Activated CD8-positive, alpha-beta memory T cell treated with anti-CD3 and anti-CD28 coated beads for 36 hours (primary cell): Measurements from ENCODE around the gene OSTM1. TPM values are rescaled to one million over a fixed set of nuclear protein-coding genes. Genes with fewer than 3 reads are reported as not detected.
"Not testable (repeated sequence)": the region's sequence is repeated elsewhere in the genome, so short reads cannot be mapped to it uniquely, and the experiment has no call there.

Source experiments
- CTCF ChIA-PET: fragments of 350-600 bp; sonication (Branson Sonifier 250); formaldehyde crosslinking; loops from one replicate; lab custom pipeline; 2021; ENCODE audit warnings: antibody characterized with exemption; lab: Charles Lee
- POLR2A ChIA-PET: fragments of 350-600 bp; sonication (Branson Sonifier 250); formaldehyde crosslinking; loops from one replicate; lab custom pipeline; 2021; ENCODE audit warnings: antibody characterized with exemption; lab: Charles Lee
- total RNA-seq, 2 experiments: library from RNA; stranded (reverse); gene quantifications; one replicate each; pipeline ENCODE4 v1.2.3, GENCODE V29; 2021

OSTM1 gene
- total RNA-seq, 2 experiments from 2014 or later: 18.9 to 21.9 TPM

DNA sequence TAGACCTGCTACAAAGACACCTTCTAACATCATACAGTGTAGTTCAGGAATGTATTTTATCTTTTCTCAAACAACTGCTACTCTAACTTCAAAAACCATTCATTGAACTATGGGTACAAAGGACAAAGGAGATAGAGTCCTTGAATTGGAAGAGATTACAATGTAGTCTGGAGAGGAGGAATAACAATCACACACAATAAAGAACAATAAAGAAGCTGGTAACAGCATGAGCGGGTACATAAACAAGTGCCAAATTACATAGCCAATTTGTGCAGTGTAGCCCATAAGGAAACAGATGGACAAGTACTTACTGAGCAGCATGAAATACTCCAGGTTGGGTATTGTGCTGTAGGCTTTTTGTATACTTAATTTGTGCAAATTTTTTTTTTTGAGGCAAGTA, 44.3 kb downstream of the OSTM1 start:
- CTCF ChIA-PET: interaction anchor here (0.5 to 0.7 kb wide), 3 partner anchors 11 to 905 kb away, joined by 3 to 4 read pairs (median 3); no protein-coding TSS in a partner anchor

DNA sequence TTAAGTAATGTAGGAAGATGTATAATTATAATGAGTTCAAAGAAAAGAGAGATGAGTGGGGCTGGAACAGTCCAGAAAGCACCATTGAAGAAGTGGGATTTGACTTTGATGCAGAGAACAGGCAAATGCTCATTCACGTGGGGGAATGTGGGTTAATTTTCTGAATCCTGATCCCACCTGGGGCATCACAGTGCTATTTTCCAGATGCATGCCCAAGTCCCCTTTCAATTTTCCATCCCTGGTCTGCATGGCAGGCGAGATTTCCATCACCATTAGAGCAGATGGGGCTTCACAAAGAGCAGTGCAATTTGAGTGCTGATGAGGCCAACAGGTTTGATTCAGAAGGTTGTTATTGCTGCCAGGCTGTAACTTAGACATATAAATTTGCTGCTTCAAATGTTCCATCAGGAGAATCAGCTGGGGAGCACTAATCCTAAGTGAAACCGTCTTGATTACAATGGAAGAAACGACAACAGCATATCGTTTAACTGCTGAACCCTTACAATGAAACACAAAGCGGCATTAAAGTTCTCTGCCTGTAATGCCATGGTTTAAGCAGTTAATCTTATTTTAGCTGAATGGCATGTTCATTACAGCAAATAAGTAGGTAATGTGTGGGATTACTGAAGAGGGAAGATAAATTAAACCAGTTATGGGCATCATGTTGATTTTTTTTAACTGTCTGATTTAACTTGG, 45.2 kb downstream of the OSTM1 start:
- ChIA-PET CTCF (interaction anchor here (0.6 kb wide), 1 partner anchor 10 kb away, joined by 3 read pairs; no protein-coding TSS in a partner anchor), POLR2A (no interaction called here)

More for the DNA sequence above, 44.3 kb downstream of the OSTM1 start:
- POLR2A ChIA-PET: no interaction called here

DNA sequence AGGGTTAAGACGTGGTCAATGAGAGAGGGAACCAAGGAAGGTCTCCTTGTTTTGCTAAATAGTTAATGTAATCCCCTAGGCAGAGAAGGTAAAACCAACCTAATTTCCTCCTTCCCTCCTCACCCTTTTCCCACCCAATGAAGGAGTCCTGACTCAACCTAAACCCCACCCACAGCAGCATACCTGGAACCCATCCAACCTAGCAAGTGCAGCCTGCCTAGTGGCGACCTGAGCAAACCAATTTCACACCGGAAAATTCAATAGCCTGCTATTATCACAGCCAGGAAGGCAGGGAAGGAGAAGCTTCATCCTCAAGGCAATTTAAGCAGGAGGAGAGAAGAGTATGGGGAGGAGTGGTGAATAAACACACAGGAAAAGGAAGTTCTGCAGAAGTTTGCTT, 46.9 kb downstream of the OSTM1 start:
- ChIA-PET CTCF (no interaction called here), POLR2A (interaction anchor here (0.7 kb wide), 1 partner anchor 351 kb away, joined by 3 read pairs; no protein-coding TSS in a partner anchor)

DNA sequence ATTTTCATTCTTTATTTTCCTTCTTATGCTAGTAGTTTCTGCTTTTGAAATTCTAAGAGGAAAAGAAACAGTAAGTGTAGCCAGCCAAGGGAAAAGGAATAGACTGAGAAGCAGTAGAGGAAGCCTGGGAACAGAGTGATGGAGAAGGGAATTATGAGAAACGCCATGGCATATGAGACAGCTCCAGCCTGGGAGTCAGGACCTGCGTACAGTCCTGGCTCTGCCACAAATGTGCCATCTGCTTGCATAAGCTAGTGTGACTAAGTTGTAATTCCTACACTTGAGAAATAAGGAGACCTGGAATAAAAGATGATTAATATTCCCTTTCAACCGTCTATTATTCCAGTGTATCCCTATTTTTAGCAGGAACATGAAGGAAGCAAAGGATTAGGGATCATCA, 47.5 kb downstream of the OSTM1 start:
- POLR2A ChIA-PET: interaction anchor here (0.7 kb wide), 2 partner anchors 20 to 350 kb away, joined by 3 to 5 read pairs; no protein-coding TSS in a partner anchor
- CTCF ChIA-PET: no interaction called here

DNA sequence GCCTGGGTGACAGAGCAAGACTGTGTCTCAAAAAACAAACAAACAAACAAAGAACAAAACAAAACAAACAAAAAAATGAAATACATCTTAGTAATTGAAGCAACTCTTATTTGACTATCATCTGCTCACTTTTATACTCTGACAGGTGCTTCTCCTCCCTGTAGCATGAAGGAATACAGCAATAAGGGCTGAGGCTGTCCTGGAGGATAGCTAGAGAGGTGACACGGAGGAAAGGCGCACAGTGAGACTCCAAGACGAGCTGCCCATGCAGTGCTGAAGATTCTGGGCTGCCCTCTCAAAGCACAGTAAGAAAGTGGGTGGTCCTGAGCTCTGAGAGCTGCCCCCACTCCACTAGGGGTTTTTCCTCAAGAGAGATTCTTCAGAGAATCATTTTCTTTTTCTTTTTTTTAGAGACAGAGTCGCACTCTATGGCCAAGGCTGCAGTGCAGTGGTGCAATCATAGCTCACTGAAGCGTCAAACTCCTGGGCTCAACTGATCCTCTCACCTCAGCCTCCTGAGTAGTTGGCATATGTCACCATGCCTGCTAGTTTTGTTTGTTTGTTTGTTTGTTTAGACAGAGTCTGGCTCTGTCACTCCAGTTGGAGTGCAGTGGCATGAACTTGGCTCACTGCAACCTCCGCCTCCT, 50.0 kb downstream of the OSTM1 start:
- POLR2A ChIA-PET: no interaction called here
- CTCF ChIA-PET: no interaction called here

DNA sequence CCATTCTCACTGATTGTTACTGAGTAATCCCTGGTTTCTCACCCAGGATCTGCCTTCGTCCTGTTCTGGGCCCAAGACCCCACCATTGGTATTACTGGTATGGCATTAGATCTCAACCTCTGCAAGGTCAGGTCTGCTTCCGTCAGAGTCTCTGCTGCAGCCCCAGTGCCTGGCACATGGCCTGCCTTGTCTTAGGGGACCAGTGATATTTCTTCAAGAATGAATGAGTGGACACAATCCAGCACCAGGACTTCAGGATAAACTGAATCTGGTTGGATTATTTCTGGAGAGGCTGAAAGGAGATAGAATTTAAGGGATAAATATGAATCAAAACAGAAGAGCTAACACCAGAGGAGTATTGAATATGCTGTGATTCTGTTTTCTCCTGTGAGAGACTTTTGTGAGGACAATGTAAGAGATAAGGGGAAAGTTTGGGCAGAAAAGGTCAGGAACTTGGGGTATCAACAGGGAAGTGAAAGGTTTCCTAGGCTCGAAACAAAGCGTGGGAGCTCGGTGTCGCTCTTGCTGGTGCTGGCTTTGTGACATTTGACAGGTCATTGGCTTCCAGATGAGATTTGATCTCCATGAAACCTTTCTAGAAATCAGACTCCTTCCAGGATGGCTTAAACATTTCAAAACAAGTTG, 53.9 kb downstream of the OSTM1 start:
- CTCF ChIA-PET: no interaction called here
- POLR2A ChIA-PET: no interaction called here

DNA sequence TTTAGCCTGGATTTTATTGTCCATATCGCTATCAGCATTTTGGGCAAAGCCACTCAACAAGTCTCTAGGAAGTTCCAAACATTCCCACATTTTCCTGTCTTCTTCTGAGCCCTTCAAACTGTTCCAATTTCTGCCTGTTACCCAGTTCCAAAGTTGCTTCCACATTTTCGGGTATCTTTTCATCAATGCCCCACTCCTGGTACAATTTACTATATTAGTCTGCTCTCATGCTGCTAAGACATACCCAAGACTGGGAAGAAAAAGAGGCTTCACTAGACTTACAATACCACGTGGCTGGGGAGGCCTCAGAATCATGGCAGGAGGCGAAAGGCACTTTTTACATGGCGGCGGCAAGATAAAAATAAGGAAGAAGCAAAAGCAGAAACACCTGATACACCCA, 58.3 kb downstream of the OSTM1 start:
- POLR2A ChIA-PET, CTCF ChIA-PET: not testable (repeated sequence)

DNA sequence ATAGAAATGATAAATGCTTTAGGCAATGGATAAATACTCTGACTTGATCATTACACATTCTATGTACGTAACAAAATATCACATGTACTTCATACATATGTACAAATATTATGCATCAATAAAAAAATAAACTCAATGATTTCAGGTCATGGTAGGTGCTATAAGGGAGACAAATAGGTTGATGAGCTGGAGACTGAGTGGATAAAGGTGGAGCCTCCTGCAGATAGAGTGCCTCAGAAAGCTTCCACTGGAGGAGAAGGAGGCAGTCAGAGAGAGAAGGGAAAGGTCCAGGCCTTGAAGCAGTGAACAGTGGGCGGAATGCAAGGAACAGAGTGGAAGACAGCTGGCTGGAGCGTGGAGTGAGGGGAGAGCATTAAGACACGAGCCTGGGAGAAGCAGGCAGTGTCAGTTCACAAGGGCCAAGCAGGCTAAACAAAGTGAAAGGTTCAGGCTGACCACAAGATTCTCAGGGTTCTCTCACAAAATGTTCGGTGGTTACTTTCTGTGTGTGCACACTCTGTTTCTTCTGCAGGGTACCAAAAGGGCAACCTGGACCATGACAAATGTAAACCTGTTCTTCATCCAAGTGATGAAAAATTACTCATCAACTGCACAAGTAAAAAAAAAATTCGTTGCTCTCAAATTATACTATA, 60.6 kb downstream of the OSTM1 start:
- CTCF ChIA-PET: interaction anchor here (0.6 kb wide), 1 partner anchor 28 kb away, joined by 3 read pairs; no protein-coding TSS in a partner anchor
- POLR2A ChIA-PET: no interaction called here

DNA sequence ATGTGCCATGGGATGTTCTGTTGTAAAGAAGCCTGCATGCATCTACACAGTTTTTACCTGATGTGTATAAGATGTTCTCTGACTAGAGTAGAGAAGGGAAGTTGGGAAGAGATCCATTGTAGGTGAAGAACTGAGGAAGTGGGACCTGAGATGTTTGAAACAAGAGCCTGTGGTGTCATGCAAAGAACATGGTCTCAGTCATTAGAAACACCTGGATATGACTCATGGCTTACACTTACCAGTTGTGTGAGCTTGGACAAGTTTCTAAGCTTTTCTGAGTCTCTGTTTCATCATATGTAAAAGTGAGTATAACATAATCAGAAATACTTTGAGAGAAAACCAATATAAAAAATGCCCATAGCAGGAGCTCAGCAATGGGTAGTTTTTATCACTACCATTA, 64.6 kb downstream of the OSTM1 start:
- POLR2A ChIA-PET: no interaction called here

DNA sequence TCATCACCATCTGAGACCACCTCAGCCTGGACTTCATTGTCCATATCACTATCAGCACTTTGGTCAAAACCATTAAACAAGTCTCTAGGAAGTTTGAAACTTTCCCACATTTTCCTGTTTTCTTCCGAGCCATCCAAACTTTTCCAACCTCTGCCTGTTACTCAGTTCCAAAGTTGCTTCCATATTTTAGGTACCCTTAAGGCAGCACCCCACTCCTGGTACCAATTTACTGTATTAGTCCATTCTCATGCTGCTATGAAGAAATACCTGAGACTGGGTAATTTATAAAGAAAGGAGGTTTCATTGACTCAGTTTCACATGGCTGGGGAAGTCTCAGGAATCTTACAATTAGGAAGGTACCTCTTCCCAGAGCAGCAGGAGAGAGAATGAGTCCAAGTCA, 65.3 kb downstream of the OSTM1 start:
- POLR2A ChIA-PET, CTCF ChIA-PET: not testable (repeated sequence)

More for the DNA sequence above, 64.6 kb downstream of the OSTM1 start:
- CTCF ChIA-PET: no interaction called here

DNA sequence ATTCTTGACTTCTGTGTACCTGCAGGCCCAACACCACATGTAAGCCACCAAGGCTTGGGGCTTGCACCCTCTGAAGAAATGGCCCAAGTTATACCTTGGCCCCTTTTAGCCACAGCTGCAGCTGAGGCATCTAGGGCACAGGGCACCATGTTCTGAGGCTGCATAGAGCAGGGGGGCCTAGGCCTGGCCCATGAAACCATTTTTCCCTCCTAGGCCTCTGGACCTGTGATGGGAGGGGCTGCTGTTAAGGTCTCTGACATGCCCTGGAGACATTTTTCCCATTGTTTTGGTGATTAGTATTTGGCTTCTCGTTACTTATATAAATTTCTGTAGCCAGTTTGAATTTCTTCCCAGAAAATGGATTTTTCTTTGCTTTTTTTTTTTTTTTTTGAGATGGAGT, 66.2 kb downstream of the OSTM1 start:
- CTCF ChIA-PET: no interaction called here
- POLR2A ChIA-PET: no interaction called here

DNA sequence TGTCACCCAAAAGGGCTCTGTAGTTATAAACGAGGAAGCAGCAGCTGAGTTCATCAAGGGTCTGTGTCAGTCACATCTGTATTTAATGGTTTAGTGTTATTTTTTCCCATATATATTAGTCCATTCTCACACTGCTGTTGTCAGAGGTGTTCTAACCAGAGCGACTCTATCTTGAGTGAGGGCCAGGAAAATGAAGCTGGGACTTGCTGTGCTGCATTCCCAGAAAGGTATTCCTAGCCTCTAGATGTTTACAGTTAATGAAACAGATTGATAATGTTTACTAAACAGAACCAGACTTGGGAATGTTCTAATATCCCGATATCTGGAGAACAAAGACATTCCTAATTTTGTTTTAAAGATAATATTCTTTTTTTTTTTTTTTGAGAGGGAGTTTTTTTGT, 68.6 kb downstream of the OSTM1 start:
- CTCF ChIA-PET: interaction anchor here (0.7 to 0.9 kb wide), 2 partner anchors 25 to 30 kb away, joined by 4 read pairs; no protein-coding TSS in a partner anchor
- POLR2A ChIA-PET: no interaction called here

DNA sequence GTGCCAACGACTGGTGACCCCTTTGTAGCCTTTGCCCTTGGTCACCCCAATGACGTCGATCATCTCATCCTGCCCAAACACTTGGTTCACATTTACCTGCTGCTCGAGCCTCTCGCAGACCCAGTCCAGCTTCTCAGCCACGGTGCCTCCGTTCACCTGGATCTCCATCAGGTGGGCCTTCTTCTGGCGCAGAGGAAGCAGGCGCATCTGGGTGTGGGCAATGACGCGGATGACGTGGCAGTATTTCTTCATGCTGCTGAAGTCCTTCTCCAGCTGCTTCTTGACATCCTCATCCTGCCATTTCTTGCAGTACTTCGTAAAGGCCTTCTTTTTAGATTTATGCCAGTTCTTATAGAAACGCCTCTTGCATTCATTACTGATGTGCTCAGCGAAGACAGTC, 69.7 kb downstream of the OSTM1 start:
- POLR2A ChIA-PET: interaction anchor here (0.7 kb wide), 1 partner anchor 9 kb away, joined by 4 read pairs; no protein-coding TSS in a partner anchor
- CTCF ChIA-PET: no interaction called here

DNA sequence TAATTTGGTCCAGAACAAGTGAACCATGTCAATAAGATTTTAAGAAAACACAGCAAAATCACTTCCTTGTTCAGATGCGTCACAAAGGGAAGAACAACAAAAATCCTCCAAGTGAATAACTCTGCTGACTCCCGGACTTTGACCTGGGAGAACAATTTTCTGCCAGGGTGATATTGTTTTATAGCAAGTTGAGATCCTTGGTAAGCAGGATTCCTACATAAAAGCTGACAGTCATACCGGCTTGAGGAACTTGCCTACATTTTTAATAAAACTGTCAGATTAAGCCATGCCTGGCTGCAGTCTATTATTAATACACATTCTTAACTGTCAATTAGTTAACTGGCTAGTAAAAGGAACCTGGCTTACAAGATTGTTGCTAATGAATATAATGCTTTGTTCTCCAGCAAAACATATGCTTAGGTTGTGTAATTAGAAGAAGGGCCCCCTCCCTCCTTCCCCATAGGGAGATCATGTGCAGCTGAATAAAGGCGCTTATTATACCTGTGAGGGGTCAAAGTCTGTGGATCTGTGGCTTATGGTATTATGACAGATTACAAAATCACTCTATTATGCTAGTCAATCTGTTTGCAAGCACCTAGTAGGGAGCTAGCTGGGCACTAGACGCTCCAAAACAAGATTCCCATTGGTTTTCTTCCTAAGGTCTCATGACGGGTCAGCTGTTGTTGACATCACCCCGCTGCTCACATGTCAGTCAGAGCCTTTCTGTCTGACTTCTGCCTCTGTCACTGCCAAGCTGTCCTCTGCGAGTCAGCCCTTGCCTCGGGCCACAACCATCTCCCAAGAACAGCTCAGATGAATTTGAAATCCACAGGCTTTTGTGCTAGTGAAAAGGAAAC, 71.9 kb downstream of the OSTM1 start:
- ChIA-PET POLR2A (no interaction called here), CTCF (no interaction called here)

DNA sequence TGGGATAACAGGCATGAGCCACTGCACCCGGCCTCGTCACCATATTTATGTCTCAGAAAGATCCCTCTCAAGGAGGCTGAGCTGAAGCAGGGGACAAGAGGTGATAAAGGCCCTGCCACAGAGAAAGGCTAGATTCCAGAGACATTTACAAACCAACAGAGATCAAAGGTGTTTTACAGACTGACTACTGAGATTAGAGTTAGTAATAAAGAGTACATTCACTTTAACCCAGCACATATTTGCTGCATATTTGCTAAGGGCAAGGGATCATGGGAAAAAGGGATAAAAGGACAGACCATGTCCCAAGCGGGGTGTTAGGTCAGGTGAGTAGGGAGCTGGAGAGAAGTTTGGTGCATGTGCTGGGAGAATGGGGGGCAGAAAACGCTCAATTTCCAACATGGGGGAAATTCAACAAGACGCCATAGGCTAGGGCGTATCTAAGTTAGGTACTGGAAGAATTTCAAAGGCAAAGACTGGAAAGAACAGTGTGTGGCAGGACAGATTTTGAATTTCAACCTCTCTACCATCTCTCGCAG, 72.8 kb downstream of the OSTM1 start:
- ChIA-PET POLR2A (no interaction called here), CTCF (no interaction called here)

DNA sequence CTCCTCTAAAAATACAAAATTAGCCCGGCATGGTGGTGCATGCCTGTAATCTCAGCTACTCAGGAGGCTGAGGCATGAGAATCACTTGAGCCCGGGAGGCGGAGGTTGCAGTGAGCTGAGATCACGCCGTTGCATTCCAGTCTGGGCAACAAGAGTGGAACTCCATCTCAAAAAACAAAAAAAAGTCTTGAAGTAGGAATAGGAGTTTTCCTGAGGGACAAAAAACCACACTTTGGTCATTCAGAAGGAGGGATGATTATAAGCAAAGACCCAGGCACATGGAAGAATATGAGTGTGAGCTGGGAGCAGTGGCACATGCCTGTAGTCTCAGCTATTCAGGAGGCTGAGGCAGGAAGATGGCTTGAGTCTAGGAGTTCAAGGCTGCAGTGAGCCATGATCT, 74.3 kb downstream of the OSTM1 start:
- POLR2A ChIA-PET, CTCF ChIA-PET: not testable (repeated sequence)

DNA sequence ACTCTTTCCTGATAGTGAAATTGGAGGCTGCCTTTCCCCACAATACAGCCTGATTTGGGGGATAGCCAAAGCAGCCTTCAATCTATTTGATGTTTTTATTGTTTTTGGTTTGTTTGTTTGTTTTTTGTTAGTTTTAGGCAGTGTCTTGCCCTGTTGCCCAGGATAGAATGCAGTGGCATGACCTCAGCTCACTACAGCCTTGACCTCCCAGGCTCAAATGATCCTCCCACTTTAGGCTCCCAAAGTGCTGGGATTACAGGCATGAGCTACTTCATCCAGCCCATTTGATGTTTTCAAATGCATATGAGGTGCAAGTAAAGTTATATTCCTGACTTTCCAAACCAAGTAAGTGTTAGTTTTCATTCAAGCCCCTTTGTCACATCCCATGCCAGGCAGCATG, 75.2 kb downstream of the OSTM1 start:
- CTCF ChIA-PET: no interaction called here
- POLR2A ChIA-PET: no interaction called here

DNA sequence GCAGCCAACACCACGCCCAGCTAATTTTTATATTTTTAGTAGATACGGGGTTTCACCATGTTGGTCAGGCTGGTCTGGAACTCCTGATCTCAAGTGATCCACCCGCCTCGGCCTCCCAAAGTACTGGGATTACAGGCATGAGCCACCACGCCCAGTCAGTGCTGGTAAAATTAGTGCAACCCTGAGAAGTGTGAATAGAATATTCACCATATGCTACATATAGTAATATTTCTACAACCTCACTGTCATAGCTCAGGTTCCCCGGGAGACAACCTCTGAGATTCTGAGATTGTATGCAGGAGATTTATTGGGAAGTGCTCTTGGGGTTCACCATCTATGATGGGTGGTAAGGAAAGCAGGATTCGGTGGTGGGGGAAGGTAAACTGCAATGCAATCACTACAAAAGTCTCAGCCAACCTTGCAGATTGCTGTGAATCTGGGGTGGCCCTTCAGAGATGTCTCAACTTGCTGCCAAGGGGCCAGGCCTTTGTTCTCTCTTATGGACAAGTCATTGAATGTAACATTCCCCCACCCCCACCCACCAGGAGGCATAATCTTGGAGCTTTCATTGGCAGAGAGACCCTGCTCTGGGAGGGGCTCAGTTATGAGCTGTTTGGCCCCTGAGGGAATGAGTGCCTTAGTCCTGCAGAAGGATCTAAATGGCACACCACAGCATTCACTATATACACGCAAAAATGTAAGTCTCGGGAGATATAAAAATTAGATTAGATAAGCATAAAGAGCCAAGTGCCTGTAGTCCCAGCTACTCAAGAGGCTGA, 82.6 kb downstream of the OSTM1 start:
- CTCF ChIA-PET: interaction anchor here (0.6 to 1.0 kb wide), 2 partner anchors 10 to 74 kb away, joined by 3 read pairs; no protein-coding TSS in a partner anchor
- POLR2A ChIA-PET: no interaction called here
